Testis (tissue), 2 donors: ENCODE data around the gene SLC6A8.

Experiments used
- POLR2A ChIP-seq: fragments of 450-650 bp; IDR thresholded peaks from one replicate; pipeline ENCODE4 v1.6.1; 2017; ENCODE audit warnings: antibody characterized with exemption, mild to moderate bottlenecking, moderate library complexity
- TF ChIP-seq, protein P1 (sequence below), 3 experiments: fragments of 450-650 bp in 2 of 3; fragments of 200-600 bp in 1 of 3; sonication (generic) in 1 of 3; IDR thresholded peaks; one replicate each; pipeline ENCODE4 v1.5.1; 2016 to 2019; ENCODE audit warnings: antibody characterized with exemption in 3 of 3, mild to moderate bottlenecking in 2 of 3, moderate library complexity in 1 of 3

DNA sequence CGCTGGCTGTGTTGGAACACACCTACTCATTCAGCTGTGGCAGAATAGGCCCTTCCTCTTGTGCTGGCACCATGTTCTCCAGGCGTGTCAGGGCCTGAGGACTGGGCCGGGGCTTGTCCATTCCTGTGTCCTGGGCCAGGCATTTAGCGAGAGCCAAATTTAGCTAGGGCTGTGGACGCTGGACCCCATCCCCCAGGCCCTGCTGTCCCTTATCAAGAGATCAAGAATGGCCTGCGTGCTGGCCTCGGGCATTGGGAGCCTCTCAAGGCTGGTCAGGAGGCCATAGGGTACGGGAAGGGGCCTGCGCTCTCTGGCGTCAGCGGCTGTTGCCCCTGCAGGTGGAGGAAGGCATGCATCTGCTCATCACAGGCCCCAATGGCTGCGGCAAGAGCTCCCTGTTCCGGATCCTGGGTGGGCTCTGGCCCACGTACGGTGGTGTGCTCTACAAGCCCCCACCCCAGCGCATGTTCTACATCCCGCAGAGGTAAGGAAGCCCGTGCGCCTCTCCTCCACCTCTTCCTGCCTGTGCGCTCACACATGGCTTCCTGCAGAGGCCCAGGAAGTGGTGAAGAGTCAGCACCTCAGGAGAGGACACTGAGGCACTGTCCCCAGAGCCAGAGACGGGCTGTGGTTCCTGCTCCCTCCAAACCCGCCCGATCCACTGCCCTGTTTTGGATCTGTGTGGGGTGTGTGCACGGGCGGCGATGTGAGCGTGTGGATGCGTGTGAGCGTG is 52.2 kb downstream of the SLC6A8 start:
- TF ChIP-seq, protein P1, sequence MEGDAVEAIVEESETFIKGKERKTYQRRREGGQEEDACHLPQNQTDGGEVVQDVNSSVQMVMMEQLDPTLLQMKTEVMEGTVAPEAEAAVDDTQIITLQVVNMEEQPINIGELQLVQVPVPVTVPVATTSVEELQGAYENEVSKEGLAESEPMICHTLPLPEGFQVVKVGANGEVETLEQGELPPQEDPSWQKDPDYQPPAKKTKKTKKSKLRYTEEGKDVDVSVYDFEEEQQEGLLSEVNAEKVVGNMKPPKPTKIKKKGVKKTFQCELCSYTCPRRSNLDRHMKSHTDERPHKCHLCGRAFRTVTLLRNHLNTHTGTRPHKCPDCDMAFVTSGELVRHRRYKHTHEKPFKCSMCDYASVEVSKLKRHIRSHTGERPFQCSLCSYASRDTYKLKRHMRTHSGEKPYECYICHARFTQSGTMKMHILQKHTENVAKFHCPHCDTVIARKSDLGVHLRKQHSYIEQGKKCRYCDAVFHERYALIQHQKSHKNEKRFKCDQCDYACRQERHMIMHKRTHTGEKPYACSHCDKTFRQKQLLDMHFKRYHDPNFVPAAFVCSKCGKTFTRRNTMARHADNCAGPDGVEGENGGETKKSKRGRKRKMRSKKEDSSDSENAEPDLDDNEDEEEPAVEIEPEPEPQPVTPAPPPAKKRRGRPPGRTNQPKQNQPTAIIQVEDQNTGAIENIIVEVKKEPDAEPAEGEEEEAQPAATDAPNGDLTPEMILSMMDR (IDR thresholded peaks at IDR 0.05), result no peak
- TF ChIP-seq POLR2A, result no peak
